SH-SY5Y (cell line): ENCODE measurements around the gene LCE3E.

Source experiments
- GATA2 ChIP-seq: IDR thresholded peaks from 2 replicates; pipeline ENCODE4 v1.6.1; 2011; ENCODE audit warnings: mild to moderate bottlenecking, low read depth, low read length
- GATA3 ChIP-seq: IDR thresholded peaks from 2 replicates; pipeline ENCODE4 v1.6.1; 2011; ENCODE audit warnings: low read depth, mild to moderate bottlenecking, low read length, moderate library complexity

- TF ChIP-seq GATA2 (no peak), GATA3 (no peak)
Measured at GRCh38 chr1:152565115-152565514, 1.5 kb downstream of the LCE3E start.
